HTR-8/SVneo (cell line): ENCODE results near the gene DAD1.
"Not testable (repeated sequence)": the region's sequence is repeated elsewhere in the genome, so short reads cannot be mapped to it uniquely, and the experiment has no call there.

ENCODE experiments used
- DNase-seq: peaks from one replicate; pipeline ENCODE4 v3.0.0; 2011; ENCODE audit warnings: low spot score, mixed read lengths; ENCODE audit not compliant: insufficient read length
- FAIRE-seq: peaks from 2 replicates; lab custom pipeline; 2011; peaks lifted over from hg19 to GRCh38; lab: Jason Lieb, UNC

Gene DAD1

DNA sequence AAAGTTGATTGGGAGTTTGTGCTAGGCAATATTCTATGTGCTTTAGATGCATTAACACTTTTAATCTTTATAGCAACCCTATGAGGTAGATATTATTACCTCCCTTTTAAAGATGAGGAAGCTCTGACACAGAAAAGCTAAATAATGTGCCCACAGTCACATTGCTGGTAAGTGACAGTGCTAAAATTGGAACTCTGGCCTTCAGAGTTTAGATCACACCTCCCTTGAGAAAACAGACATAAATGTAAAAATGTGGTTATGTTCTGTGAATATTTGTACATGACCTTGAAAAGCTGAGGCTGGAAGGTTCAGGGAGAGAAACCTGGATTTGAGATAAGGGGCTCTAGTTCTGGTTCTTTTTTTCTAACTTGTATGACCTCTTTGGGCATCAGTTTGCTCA lies 11.0 kb upstream of the DAD1 start:
- FAIRE-seq: no peak
- DNase-seq: no peak

- DNase-seq (no peak), FAIRE-seq (no peak)
Observed at GRCh38 chr14:22599349-22599748, 10.3 kb upstream of the DAD1 start.

DNA sequence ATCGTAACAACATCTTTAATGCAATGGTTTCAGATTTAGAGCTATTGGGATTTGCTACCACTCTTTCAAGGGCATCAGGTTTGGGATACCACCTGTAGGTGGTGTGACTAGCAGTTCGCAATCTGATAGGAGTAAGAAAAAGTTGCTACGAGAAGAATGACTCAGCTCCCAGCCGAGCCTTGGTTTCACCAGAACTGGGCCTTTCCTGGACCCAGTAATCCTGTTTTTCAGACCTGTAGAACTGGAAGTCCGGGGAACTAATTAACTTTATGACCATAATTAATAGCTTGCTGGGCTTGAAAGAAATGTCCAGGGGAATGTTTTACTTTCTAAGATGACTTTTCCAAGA lies 9.8 kb upstream of the DAD1 start:
- DNase-seq: peak; percentile 35

GRCh38 chr14:22598099-22598895 lies 9.3 kb upstream of the DAD1 start, which contains the start of gene ABHD4:
ABHD4 (plus strand) TSS chr14:22598300; CDS start chr14:22598307, 7 bp downstream.
- DNase-seq (peak; percentile 48), FAIRE-seq (no peak)

More for the DNA sequence above, 9.8 kb upstream of the DAD1 start:
- no peak for FAIRE-seq

GRCh38 chr14:22597771-22598098 lies 8.7 kb upstream of the DAD1 start:
- FAIRE-seq (no peak), DNase-seq (no peak)

DNA sequence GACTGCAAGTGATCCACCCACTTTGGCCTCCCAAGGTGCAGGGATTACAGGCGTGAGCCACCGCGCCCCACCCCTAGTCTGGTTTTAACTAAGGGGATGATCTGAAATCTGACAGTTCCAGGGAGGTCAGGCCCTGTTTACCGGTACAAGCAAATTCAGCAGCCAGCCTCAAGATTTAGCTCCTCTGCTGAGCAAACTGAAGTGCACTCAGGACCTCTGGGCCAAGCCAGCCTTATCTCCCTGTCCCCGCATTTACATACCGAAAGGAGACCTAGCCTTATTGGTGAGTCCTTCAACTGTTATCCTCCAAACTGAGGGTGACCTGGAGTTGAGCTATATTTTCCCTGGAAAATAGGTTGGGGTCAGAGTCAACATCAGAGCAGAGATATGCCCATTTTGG lies 8.2 kb upstream of the DAD1 start:
- no peak for FAIRE-seq
- DNase-seq: no peak

GRCh38 chr14:22596354-22596879 lies 7.4 kb upstream of the DAD1 start:
- DNase-seq (no peak), FAIRE-seq (no peak)

DNA sequence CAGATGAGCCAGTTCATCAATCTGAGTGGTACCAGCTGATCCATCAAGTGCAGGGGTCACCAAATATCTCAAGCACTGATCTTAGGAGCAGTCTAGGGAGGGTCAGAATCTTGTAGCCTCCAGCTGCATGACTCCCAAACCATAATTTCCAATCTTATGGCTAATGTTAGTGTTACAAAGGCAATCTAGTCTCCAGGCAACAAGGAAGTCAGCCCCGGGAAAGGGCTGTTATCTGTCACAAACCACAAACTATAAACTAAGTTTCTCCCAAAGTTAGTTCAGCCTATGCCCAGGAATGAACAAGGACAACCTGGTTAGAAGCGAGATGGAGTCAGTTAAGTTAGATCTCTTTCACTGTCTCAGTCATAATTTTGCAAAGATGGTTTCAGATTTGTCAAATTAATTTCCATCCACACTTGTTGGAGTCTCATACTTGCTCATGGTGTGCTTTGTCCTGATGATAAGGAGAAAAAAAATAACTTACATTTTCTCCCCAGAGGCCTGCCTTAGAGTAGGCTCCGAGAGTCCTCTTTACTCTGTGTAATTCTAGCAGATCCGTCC lies 5.2 kb upstream of the DAD1 start:
- FAIRE-seq: no peak
- no peak for DNase-seq

- no peak for FAIRE-seq
- no peak for DNase-seq
Observed at GRCh38 chr14:22593601-22594000, 4.6 kb upstream of the DAD1 start.

DNA sequence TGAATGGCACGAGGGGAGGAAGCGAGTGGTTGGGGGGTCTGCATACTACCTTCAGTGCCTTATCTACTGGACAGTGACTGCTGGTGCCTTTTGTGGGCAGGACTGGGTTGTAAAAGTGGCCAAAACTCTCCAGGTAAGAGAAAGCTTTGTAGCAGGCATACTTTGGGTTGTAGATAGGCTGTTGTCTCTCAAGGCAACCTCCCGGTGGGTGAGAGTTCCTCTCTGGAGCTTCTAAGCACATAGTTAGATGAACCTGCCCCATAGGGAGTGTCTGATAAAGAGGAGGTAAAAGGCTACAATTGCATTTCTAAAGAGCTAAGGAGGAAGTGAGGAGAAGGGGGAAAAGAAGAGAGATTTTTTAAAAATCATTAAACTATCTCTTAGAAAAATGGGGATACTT lies 4.2 kb upstream of the DAD1 start:
- DNase-seq: no peak
- FAIRE-seq: no peak

GRCh38 chr14:22588526-22589095 lies 413 bp downstream of the DAD1 start:
- no peak for FAIRE-seq
- no peak for DNase-seq

GRCh38 chr14:22587677-22588422 lies 1.2 kb downstream of the DAD1 start:
- FAIRE-seq, DNase-seq: not testable (repeated sequence)

GRCh38 chr14:22587247-22587646 lies 1.8 kb downstream of the DAD1 start:
- FAIRE-seq (no peak), DNase-seq (no peak)

DNA sequence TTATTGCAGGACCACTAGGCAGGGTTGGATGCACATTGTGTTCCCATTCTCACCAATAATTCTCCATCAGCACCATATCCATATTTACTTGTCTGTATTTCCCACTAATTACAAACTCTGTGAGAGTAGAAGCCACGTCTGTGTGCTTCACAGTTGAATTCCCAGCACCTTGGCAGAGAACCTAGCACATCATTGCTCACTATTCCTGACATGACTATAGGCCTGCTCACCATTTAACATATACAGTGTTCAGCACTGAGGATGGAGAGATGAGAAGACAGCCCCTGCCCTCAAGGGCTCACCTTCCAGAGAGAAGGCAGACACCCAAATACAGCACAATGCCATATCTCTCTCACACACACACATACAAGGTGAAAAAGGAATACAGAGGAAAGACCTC lies 5.0 kb downstream of the DAD1 start:
- FAIRE-seq: no peak
- no peak for DNase-seq

DNA sequence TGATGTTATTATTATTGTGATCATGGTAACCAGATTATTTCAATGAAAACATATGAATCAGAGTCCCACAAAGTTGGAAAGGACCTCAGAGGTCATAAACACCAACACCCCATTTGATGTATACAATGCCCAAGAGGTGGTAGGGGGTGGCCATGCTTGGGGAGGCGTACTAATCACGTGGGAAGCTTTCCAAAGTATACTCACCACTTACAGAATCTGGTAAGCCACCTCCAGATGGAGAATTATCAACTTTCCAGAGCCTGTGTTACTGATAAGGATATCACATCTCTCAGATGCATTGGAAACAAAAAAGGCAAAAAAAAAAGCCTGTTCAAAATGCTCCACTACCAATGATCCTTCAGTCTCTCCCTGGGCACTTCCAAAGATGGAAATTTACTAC lies 8.4 kb downstream of the DAD1 start:
- no peak for DNase-seq
- no peak for FAIRE-seq

- DNase-seq (no peak), FAIRE-seq (no peak)
Observed at GRCh38 chr14:22579881-22580280, 9.1 kb downstream of the DAD1 start.

GRCh38 chr14:22579236-22579635 lies 9.8 kb downstream of the DAD1 start:
- DNase-seq (no peak), FAIRE-seq (no peak)

- FAIRE-seq (no peak), DNase-seq (no peak)
Observed at GRCh38 chr14:22577334-22577908, 11.6 kb downstream of the DAD1 start.

- no peak for FAIRE-seq
Observed at GRCh38 chr14:22573804-22574203, 15.2 kb downstream of the DAD1 start.

GRCh38 chr14:22572562-22573058 lies 16.4 kb downstream of the DAD1 start:
- DNase-seq: no peak
- no peak for FAIRE-seq

More at GRCh38 chr14:22573804-22574203, 15.2 kb downstream of the DAD1 start:
- no peak for DNase-seq
